PC-9 (cell line): ENCODE results near the gene UGT2B7. TPM values are rescaled to one million over a fixed set of nuclear protein-coding genes. Genes with fewer than 3 reads are reported as not detected.
A peak's percentile ranks its signal among the peaks of the same experiment; 100 is the strongest.
"Not testable (repeated sequence)": the region's sequence is repeated elsewhere in the genome, so short reads cannot be mapped to it uniquely, and the experiment has no call there.

Experiments used
- BruUV-seq: library from RNA; stranded (reverse); fragments of 400-500 nt; replicated peaks from 2 replicates; lab custom pipeline; 2021; lab: Mats Ljungman, UMichigan
- CTCF ChIA-PET: fragments of 300-600 bp; sonication (Branson Sonifier 250); formaldehyde crosslinking; loops from one replicate; lab custom pipeline; 2022; ENCODE audit warnings: antibody characterized with exemption; lab: Charles Lee
- POLR2A ChIA-PET: fragments of 300-600 bp; sonication (Branson Sonifier 250); formaldehyde crosslinking; loops from one replicate; lab custom pipeline; 2022; ENCODE audit warnings: antibody characterized with exemption; ENCODE audit not compliant: unreplicated experiment; lab: Charles Lee
- DNase-seq, 2 experiments: peaks; one replicate each; pipeline versions ENCODE4 v3.0.0 to v3.0.0-alpha.2; 2015 to 2022; ENCODE audit warnings: mixed read lengths in 1 of 2
- H2AFZ ChIP-seq: fragments of 200-600 bp; sonication (generic); 2 replicates; pipeline ENCODE4 v1.8.1; 2017; ENCODE audit warnings: antibody characterized with exemption
- H3F3A ChIP-seq: fragments of 200-600 bp; sonication (generic); 2 replicates; pipeline ENCODE4 v1.8.1; 2017; ENCODE audit warnings: antibody characterized with exemption, mild to moderate bottlenecking, low read depth; ENCODE audit not compliant: insufficient read depth
- H3K27ac ChIP-seq: fragments of 200-600 bp; sonication (generic); 2 replicates; pipeline ENCODE4 v1.6.1; 2016; ENCODE audit warnings: mixed run types
- H3K27me3 ChIP-seq: fragments of 200-600 bp; sonication (generic); 2 replicates; pipeline ENCODE4 v1.6.1; 2016; ENCODE audit warnings: low read depth, mixed run types; ENCODE audit not compliant: insufficient read depth
- H3K36me3 ChIP-seq: fragments of 200-600 bp; sonication (generic); 2 replicates; pipeline ENCODE4 v1.6.1; 2016; ENCODE audit warnings: low read depth, mixed run types
- H3K4me1 ChIP-seq: fragments of 200-600 bp; sonication (generic); replicated peaks from 2 replicates; pipeline ENCODE4 v1.6.1; 2016; ENCODE audit warnings: mixed run types; ENCODE audit not compliant: insufficient read depth
- H3K4me2 ChIP-seq: fragments of 200-600 bp; sonication (generic); 2 replicates; pipeline ENCODE4 v1.6.1; 2017; ENCODE audit warnings: mixed run types
- H3K4me3 ChIP-seq: fragments of 200-600 bp; sonication (generic); 2 replicates; pipeline ENCODE4 v1.6.1; 2016; ENCODE audit warnings: mixed run types
- H3K79me2 ChIP-seq: fragments of 200-600 bp; sonication (generic); 2 replicates; pipeline ENCODE4 v1.6.1; 2017; ENCODE audit warnings: low read depth, mixed run types
- H3K9me2 ChIP-seq: fragments of 200-600 bp; sonication (generic); 2 replicates; pipeline ENCODE4 v1.8.1; 2017; ENCODE audit warnings: mild to moderate bottlenecking; ENCODE audit not compliant: insufficient read depth
- H3K9me3 ChIP-seq: fragments of 200-600 bp; sonication (generic); 2 replicates; pipeline ENCODE4 v1.8.1; 2016; ENCODE audit warnings: low read depth; ENCODE audit not compliant: insufficient read depth
- H4K20me1 ChIP-seq: fragments of 200-600 bp; sonication (generic); 2 replicates; pipeline ENCODE4 v1.8.1; 2017; ENCODE audit not compliant: insufficient read depth
- CTCF ChIP-seq: fragments of 200-600 bp; sonication (generic); conservative IDR thresholded peaks from 2 replicates; pipeline ENCODE4 v1.6.1; 2017; ENCODE audit warnings: mixed run types, antibody characterized with exemption, mild to moderate bottlenecking, moderate library complexity
- EZH2 ChIP-seq: fragments of 200-600 bp; sonication (generic); IDR thresholded peaks from 2 replicates; pipeline ENCODE4 v1.8.0; 2017; ENCODE audit warnings: antibody characterized with exemption, low read depth
- intact Hi-C: fragments of 100-400 bp; cut with micrococcal nuclease; formaldehyde crosslinking; loops from one replicate; pipeline ENCODE4 v1.10.0; 2022; ENCODE audit not compliant: unreplicated experiment
- total RNA-seq: library from RNA; stranded (reverse); gene quantifications from 2 replicates; pipeline ENCODE4 v1.2.3, GENCODE V29; 2021

Gene UGT2B7
- total RNA-seq, 1 experiment from 2014 or later: not detected

DNA sequence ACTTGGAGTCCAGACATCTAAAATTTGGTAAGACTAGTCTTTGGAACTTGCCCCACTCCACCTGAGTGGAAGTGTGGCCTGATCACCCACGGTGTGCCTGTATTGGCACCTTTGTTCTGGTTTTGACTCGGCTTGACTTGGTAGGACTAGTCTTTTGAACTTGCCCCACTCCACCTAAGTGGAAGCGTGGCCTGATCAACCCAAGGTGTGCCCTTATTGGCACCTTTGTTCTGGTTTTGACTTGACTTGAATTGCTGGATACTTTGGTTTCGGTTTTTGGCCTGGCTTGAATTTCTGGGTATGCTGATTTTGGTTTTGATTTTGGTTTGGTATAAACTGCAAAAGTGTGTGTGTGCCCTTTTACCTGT lies 44.7 kb upstream of the UGT2B7 start:
- no peaks in the 10 kb centered on the region for H3F3A ChIP-seq
- intact Hi-C loops: no loop called here
- H3K36me3 ChIP-seq: no peaks in the 10 kb centered on the region
- no peak for DNase-seq
- H4K20me1 ChIP-seq: no peaks in the 10 kb centered on the region
- H3K4me3 ChIP-seq: no peak overlapping the region
- H3K9me3 ChIP-seq: no peaks in the 10 kb centered on the region
- no peak overlapping the region for H2AFZ ChIP-seq
- H3K27ac ChIP-seq: no peak overlapping the region
- H3K9me2 ChIP-seq: no peaks in the 10 kb centered on the region
- TF ChIP-seq EZH2: no peak
- TF ChIP-seq CTCF: no peak
- CTCF ChIA-PET: no interaction called here
- H3K4me2 ChIP-seq: no peak overlapping the region
- no peaks in the 10 kb centered on the region for H3K27me3 ChIP-seq
- H3K4me1 ChIP-seq: no peaks in the 10 kb centered on the region
- POLR2A ChIA-PET: no interaction called here
- BruUV-seq: no TSS peak
- no peaks in the 10 kb centered on the region for H3K79me2 ChIP-seq

DNA sequence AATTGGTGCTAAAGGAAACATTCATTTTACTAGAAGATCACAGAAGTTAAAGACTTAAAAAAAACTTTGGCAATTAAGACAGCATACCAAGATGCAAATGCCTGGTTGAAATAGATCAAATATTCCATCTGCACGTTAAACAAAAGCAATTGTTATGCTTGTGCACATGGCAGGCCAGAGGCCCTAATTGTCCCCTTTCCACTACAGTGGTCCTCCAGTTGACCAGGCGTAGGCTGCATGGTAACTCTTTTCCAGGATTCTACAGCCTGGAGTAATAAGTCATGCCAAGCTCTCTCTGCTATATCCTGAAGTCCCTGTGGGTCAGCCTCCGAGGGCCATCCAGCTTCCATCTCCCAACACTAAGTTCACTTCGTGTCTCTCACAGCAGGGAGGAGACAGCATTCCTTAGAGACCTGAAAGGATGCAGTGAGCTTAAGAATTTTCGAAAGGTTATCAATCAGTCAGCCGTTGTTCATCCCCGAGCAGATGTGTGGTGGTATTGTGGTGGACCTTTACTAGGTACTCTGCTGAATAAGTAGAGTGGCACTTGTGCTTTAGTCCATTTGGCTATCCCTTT lies 42.9 kb upstream of the UGT2B7 start:
- H4K20me1 ChIP-seq, H3F3A ChIP-seq, CTCF ChIA-PET, H3K36me3 ChIP-seq, BruUV-seq, H3K4me3 ChIP-seq, H3K27ac ChIP-seq, DNase-seq, POLR2A ChIA-PET, H3K27me3 ChIP-seq, H3K4me1 ChIP-seq, H3K79me2 ChIP-seq, H2AFZ ChIP-seq, intact Hi-C loops, H3K4me2 ChIP-seq, H3K9me2 ChIP-seq, H3K9me3 ChIP-seq: not testable (repeated sequence)

DNA sequence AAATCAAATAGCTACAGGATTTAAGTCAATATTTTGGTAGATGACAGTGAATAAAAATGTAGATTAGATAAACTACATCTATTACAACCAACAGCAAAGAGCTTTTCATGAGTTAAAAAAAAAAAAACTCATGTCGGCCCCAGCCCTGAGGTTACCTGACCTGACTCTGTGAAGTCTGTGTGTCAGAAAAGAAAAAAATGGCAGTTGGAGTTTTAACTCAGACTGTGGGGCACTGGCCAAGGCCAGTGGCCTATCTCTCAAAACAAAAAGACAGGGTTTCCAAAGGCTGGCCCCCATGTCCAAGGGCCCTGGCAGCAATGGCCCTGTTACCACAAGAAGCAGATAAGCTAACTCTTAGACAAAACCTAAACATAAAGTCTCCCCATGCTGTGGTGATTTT lies 42.2 kb upstream of the UGT2B7 start:
- H3K4me1 ChIP-seq, H2AFZ ChIP-seq, H3K9me2 ChIP-seq, H3K4me3 ChIP-seq, DNase-seq, H3K9me3 ChIP-seq, H3K79me2 ChIP-seq, H3K27ac ChIP-seq, H3K27me3 ChIP-seq, BruUV-seq, H3F3A ChIP-seq, CTCF ChIA-PET, POLR2A ChIA-PET, H3K36me3 ChIP-seq, H3K4me2 ChIP-seq, intact Hi-C loops, H4K20me1 ChIP-seq: not testable (repeated sequence)

- CTCF ChIA-PET: no interaction called here
- intact Hi-C loops: no loop called here
- Histone ChIP-seq H3K9me3 (no peaks in the 10 kb centered on the region), H3K4me1 (no peaks in the 10 kb centered on the region), H3K9me2 (no peaks in the 10 kb centered on the region), H3K79me2 (no peaks in the 10 kb centered on the region), H3K27me3 (no peaks in the 10 kb centered on the region), H2AFZ (no peak overlapping the region), H3K4me2 (no peak overlapping the region), H3F3A (no peaks in the 10 kb centered on the region), H3K4me3 (no peak overlapping the region), H3K36me3 (no peaks in the 10 kb centered on the region), H3K27ac (no peak overlapping the region; the same call in 1 of the 2 replicates), H4K20me1 (no peaks in the 10 kb centered on the region)
- no TSS peak for BruUV-seq
- TF ChIP-seq CTCF (no peak), EZH2 (no peak)
- peak; percentile 18 to 54 for DNase-seq
- POLR2A ChIA-PET: interaction anchor here (0.7 kb wide), 1 partner anchor 47 kb away, joined by 4 read pairs; no protein-coding TSS in a partner anchor
Observed at GRCh38 chr4:69054578-69055200, 41.6 kb upstream of the UGT2B7 start.
